OCI-LY3 (cell line): Measurements from ENCODE around the gene GSTA1.
"Not testable (repeated sequence)": the region's sequence is repeated elsewhere in the genome, so short reads cannot be mapped to it uniquely, and the experiment has no call there.

Experiments used
- H2AFZ ChIP-seq: fragments of 200-600, 300-600 bp; shearing (Covaris generic); 2 replicates; pipeline ENCODE4 v1.6.0; 2014; ENCODE audit warnings: antibody characterized with exemption, low read depth, low read length
- H3K27ac ChIP-seq: fragments of 200-600, 300-600 bp; sonication (generic); 2 replicates; pipeline ENCODE4 v1.5.1; 2014; ENCODE audit warnings: mild to moderate bottlenecking, low read length, moderate library complexity, mixed read lengths
- H3K27me3 ChIP-seq: fragments of 200-600, 300-600 bp; sonication (generic); 2 replicates; pipeline ENCODE4 v1.6.1; 2014; ENCODE audit warnings: low read depth, low read length, mixed read lengths
- H3K36me3 ChIP-seq: fragments of 200-600, 300-600 bp; sonication (generic); replicated peaks from 2 replicates; pipeline ENCODE3; 2014; ENCODE audit warnings: low read depth, low read length, mixed read lengths
- H3K4me1 ChIP-seq: fragments of 300-600, 200-600 bp; sonication (generic); 2 replicates; pipeline ENCODE4 v1.6.1; 2014; ENCODE audit warnings: low read length, mixed read lengths
- H3K4me2 ChIP-seq: fragments of 200-600, 300-600 bp; sonication (generic); 2 replicates; pipeline ENCODE4 v1.6.1; 2014; ENCODE audit warnings: low read length, mixed read lengths
- H3K4me3 ChIP-seq: fragments of 300-600, 200-600 bp; sonication (generic); 2 replicates; pipeline ENCODE4 v1.5.1; 2014; ENCODE audit warnings: antibody characterized with exemption, mild to moderate bottlenecking, low read length, moderate library complexity
- H3K79me2 ChIP-seq: fragments of 300-600, 200-600 bp; shearing (Covaris generic); 2 replicates; pipeline ENCODE4 v1.6.1; 2014; ENCODE audit warnings: mild to moderate bottlenecking, low read length, mixed read lengths
- H3K9ac ChIP-seq: fragments of 300-600, 200-600 bp; shearing (Covaris generic); 2 replicates; pipeline ENCODE4 v1.6.0; 2014; ENCODE audit warnings: mild to moderate bottlenecking, low read length, moderate library complexity
- H3K9me3 ChIP-seq: fragments of 200-600, 300-600 bp; shearing (Covaris generic); 2 replicates; pipeline ENCODE4 v1.6.1; 2014; ENCODE audit warnings: low read length, mixed read lengths; ENCODE audit not compliant: insufficient read depth
- H4K20me1 ChIP-seq: fragments of 200-600, 300-600 bp; sonication (generic); 2 replicates; pipeline ENCODE4 v1.6.1; 2016; ENCODE audit warnings: low read length, mixed read lengths; ENCODE audit not compliant: insufficient read depth
- CTCF ChIP-seq: fragments of 200-600, 300-600 bp; sonication (generic); IDR thresholded peaks from 2 replicates; pipeline ENCODE4 v1.5.1; 2014; ENCODE audit warnings: antibody characterized with exemption, low read length, low read depth
- EZH2phosphoT487 ChIP-seq: fragments of 200-600 bp; shearing (Covaris generic); IDR thresholded peaks from 2 replicates; pipeline ENCODE4 v1.6.1; 2018; ENCODE audit warnings: antibody characterized with exemption, mixed run types, low read depth

The GSTA1 gene

GRCh38 chr6:52808660-52809059, 5.0 kb upstream of the GSTA1 start:
- Histone ChIP-seq H3K79me2 (no peaks in the 10 kb centered on the region), H3K36me3 (no peaks in the 10 kb centered on the region), H4K20me1 (no peaks in the 10 kb centered on the region), H3K9ac (no peak overlapping the region), H3K27me3 (no peaks in the 10 kb centered on the region), H2AFZ (no peak overlapping the region), H3K4me2 (no peak overlapping the region), H3K9me3 (no peaks in the 10 kb centered on the region), H3K4me1 (no peaks in the 10 kb centered on the region), H3K4me3 (no peak overlapping the region), H3K27ac (no peak overlapping the region)
- TF ChIP-seq EZH2phosphoT487 (no peak), CTCF (no peak)

GRCh38 chr6:52802806-52803205, 810 bp downstream of the GSTA1 start:
- no peaks in the 10 kb centered on the region for H3K79me2 ChIP-seq
- H3K4me3 ChIP-seq, result no peak overlapping the region
- no peaks in the 10 kb centered on the region for H3K9me3 ChIP-seq
- H4K20me1 ChIP-seq, result no peaks in the 10 kb centered on the region
- H3K4me1 ChIP-seq, result no peaks in the 10 kb centered on the region
- H3K27ac ChIP-seq, result no peak overlapping the region
- no peak overlapping the region for H3K4me2 ChIP-seq
- H3K9ac ChIP-seq, result no peak overlapping the region
- H3K36me3 ChIP-seq, result no peaks in the 10 kb centered on the region
- TF ChIP-seq EZH2phosphoT487 (no peak), CTCF (no peak)
- H2AFZ ChIP-seq, result no peak overlapping the region
- peaks cover 11% of the 10 kb centered on the region for H3K27me3 ChIP-seq

GRCh38 chr6:52801188-52801841, 2.3 kb downstream of the GSTA1 start:
- no peak overlapping the region for H3K4me3 ChIP-seq
- H3K4me1 ChIP-seq, result no peaks in the 10 kb centered on the region
- no peaks in the 10 kb centered on the region for H4K20me1 ChIP-seq
- no peaks in the 10 kb centered on the region for H3K79me2 ChIP-seq
- H3K9ac ChIP-seq, result no peak overlapping the region
- TF ChIP-seq CTCF (no peak), EZH2phosphoT487 (no peak)
- no peaks in the 10 kb centered on the region for H3K36me3 ChIP-seq
- H3K27me3 ChIP-seq, result peaks cover 11% of the 10 kb centered on the region
- H3K9me3 ChIP-seq, result no peaks in the 10 kb centered on the region
- H2AFZ ChIP-seq, result no peak overlapping the region
- H3K27ac ChIP-seq, result no peak overlapping the region
- H3K4me2 ChIP-seq, result no peak overlapping the region

GRCh38 chr6:52799272-52799671, 4.3 kb downstream of the GSTA1 start:
- H3K9ac ChIP-seq, H2AFZ ChIP-seq, H4K20me1 ChIP-seq, H3K79me2 ChIP-seq, H3K36me3 ChIP-seq, H3K9me3 ChIP-seq, H3K4me1 ChIP-seq, H3K4me3 ChIP-seq, H3K27ac ChIP-seq, H3K4me2 ChIP-seq: not testable (repeated sequence)
- peaks cover 11% of the 10 kb centered on the region for H3K27me3 ChIP-seq

- H3K79me2 ChIP-seq, H3K4me1 ChIP-seq, H4K20me1 ChIP-seq, H2AFZ ChIP-seq, H3K36me3 ChIP-seq, H3K9ac ChIP-seq, H3K4me2 ChIP-seq, H3K4me3 ChIP-seq, H3K27ac ChIP-seq, H3K27me3 ChIP-seq, H3K9me3 ChIP-seq: not testable (repeated sequence)
Measured at GRCh38 chr6:52794366-52794765, 9.2 kb downstream of the GSTA1 start.
